HUES48 (cell line): ENCODE data around the gene UBXN11.
"Not testable (repeated sequence)": the region's sequence is repeated elsewhere in the genome, so short reads cannot be mapped to it uniquely, and the experiment has no call there.

Experiments used
- H3K27ac ChIP-seq: one replicate; pipeline ENCODE4 v1.7.0; 2013; ENCODE audit warnings: low read depth, low read length, inconsistent platforms
- H3K27me3 ChIP-seq: 2 replicates; pipeline ENCODE4 v1.6.1; 2013; ENCODE audit warnings: mild to moderate bottlenecking, low read length; ENCODE audit not compliant: control insufficient read depth, insufficient read depth
- H3K36me3 ChIP-seq: 2 replicates; pipeline ENCODE4 v1.6.1; 2013; ENCODE audit warnings: low read length; ENCODE audit not compliant: control insufficient read depth, insufficient read depth
- H3K4me1 ChIP-seq: 2 replicates; pipeline ENCODE4 v1.6.1; 2013; ENCODE audit warnings: mild to moderate bottlenecking, low read length; ENCODE audit not compliant: control insufficient read depth, insufficient read depth
- H3K4me3 ChIP-seq: 2 replicates; pipeline ENCODE4 v1.5.1; 2013; ENCODE audit warnings: mild to moderate bottlenecking, low read depth, low read length
- H3K9ac ChIP-seq: 2 replicates; pipeline ENCODE4 v1.6.1; 2013; ENCODE audit warnings: mild to moderate bottlenecking, low read depth, low read length, moderate library complexity
- H3K9me3 ChIP-seq: 2 replicates; pipeline ENCODE4 v1.6.1; 2013; ENCODE audit warnings: low read length; ENCODE audit not compliant: control insufficient read depth, insufficient read depth

The UBXN11 gene

DNA sequence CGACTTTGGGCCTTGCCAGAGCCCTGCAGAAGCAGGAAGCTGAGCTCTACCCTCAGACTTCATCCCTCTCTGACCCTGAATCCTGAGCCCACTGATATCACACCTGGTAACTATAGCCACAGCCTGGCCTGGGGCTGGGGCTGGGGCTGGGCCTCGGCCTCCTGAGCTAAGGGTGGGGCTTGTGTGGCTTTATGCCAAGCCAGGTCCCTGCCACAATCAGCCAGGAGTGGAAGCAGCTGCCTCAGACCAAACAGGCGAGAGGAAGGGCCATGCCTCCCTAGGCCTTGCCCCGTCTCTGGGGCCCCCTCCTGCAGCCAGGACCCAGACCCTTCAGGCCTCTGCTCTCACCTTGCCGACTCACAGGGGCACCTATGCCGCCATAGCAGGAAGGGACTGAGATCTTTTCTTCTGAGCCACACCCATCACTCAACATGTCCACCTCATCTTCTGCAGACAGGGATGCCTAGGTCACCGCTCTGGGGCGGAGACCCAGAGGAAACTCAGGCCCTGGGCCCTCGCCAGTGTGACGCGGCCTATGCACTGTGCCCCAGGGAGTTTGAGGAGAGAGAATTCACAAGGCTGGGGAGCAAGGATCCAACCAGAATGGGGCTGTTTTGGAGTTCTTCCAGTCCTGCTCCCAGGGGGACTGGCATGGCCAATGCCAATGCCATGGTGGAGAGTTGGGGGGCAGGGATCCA is 5.7 kb downstream of the UBXN11 start:
- no peaks in the 10 kb centered on the region for H3K27me3 ChIP-seq
- 0 out of 2 replicates have a peak, but pooled peaks cover 2% of the 10 kb centered on the region for H3K4me1 ChIP-seq
- H3K9ac ChIP-seq, result no peak overlapping the region
- no peak overlapping the region for H3K4me3 ChIP-seq
- no peaks in the 10 kb centered on the region for H3K9me3 ChIP-seq
- H3K36me3 ChIP-seq, result no peaks in the 10 kb centered on the region
- no peak overlapping the region for H3K27ac ChIP-seq

- Histone ChIP-seq H3K36me3 (no peaks in the 10 kb centered on the region), H3K4me1 (no peaks in the 10 kb centered on the region), H3K27me3 (no peaks in the 10 kb centered on the region), H3K27ac (no peak overlapping the region), H3K9me3 (no peaks in the 10 kb centered on the region), H3K9ac (no peak overlapping the region), H3K4me3 (no peak overlapping the region)
These were observed 8.7 kb downstream of the UBXN11 start for GRCh38 chr1:26297791-26298124.

DNA sequence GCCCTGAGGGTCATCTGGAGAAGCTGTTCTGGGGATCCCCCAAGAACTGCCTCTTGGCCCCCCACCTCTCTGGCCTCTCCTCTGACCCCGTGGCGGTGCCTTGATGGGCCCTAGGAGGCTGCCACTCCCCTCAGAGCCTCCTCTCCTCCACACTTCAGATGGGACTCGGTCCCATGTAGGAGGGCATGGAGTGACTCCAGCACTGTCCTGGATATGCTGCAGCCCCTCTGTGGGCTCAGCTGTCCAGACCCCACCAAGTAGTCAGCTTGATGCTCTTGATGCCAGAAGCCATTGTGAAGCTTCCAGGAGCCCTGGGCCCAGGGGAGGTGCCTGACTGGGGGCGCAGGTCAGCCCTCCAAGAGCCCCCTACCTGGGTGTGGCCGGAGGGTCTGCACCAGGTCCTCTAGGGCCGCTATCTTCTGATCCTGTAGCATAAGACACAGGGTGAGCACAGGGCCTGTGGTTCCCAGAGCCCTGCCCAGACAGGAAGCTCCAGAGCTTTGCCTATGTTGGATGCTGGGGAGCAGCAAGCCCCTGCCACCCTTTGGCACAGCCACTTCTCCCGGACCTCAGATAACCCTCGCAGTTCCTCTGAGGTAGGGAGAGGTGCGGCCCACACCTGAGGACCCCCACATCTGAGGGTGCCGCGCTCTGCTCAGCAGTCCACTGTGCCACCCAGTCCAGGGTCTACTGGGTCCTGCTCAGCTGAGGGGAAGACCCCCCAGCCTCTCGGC is 9.2 kb downstream of the UBXN11 start:
- no peak overlapping the region for H3K27ac ChIP-seq
- no peaks in the 10 kb centered on the region for H3K4me1 ChIP-seq
- no peaks in the 10 kb centered on the region for H3K9me3 ChIP-seq
- H3K4me3 ChIP-seq, result no peak overlapping the region
- H3K9ac ChIP-seq, result no peak overlapping the region
- H3K36me3 ChIP-seq, result no peaks in the 10 kb centered on the region
- no peaks in the 10 kb centered on the region for H3K27me3 ChIP-seq

DNA sequence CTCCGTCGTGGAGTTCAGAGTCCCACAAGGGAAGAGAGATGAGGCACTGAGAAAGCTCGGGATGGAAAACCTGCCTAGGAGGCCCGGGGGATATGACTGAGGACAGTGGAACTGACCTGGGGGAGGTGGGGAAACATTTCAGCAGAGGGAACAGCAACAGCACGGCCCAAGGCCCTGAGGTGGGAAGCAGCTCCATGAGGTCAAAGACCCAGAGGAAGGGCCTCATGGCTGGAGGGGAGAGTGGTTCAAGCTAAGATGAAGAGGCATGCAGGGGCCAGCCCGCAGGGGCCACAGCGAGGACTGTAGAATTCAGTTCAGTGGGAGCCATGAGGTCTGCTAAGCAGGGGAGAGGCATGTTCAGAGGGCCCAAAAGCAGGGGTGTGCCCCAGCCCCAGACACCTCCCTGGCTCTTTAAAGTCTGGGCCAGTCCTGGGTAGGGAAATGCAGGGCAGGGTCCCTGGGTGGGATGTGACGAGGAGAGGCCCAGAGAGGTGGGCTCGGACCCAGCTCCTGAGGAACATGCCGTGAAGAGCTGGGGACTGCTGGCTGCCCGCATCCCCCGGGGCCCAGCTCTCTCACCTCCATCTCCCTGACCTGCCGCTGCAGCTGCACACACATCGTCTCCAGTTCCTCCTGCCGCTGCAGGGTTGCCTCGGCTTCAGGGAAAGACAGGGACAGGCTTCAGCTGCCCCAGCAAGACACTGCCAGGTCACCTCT is 9.9 kb downstream of the UBXN11 start:
- Histone ChIP-seq H3K27ac (no peak overlapping the region), H3K4me1 (no peaks in the 10 kb centered on the region), H3K36me3 (no peaks in the 10 kb centered on the region), H3K9me3 (no peaks in the 10 kb centered on the region), H3K4me3 (no peak overlapping the region), H3K27me3 (no peaks in the 10 kb centered on the region), H3K9ac (no peak overlapping the region)

DNA sequence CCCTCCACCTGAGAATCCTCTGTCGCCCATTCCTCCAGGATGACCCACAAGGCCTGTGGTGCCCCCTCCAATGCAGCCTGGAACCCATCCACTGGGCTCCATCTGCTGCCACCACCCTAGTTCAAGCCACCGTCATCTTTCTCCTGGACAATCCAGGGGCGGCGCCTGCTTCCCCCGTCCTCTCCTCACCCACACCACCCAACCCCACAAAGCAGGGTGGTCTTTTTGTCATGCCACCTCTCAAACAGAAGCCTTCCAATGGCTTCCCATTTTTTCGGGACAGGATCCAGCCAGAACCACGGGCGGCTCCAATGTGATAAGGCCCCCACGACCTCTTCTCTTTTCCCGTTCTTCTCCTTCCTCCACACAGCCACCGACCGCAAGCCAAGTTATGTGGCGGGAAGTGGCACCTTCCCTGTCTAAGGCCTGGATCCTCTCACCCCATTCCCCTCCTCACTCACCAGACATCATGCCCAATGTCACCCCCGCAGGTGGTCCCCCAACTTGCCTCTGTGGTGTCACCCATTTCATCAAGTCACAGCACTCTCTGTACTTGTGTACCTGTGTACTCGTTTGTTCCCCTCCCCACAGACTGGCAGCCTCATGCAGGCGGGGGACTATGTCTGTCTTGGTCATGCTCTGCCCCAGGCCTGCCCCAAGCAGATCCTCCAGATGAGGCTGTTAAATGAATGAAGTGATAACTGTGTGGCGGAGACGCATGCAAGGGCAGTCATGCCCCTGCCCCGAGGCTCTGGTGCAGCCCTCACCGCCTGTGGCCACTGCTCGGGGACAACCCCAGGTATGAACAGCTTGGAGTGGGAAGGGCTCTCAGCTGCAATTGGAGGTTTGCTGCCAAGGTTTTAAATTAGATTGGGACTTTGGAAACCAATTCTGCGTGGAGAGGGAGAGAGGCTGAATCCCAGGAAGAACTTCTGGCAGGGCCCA is 11.0 kb downstream of the UBXN11 start:
- Histone ChIP-seq H3K27me3 (no peaks in the 10 kb centered on the region), H3K4me1 (peaks cover 10% of the 10 kb centered on the region; the same call in 1 of the 2 replicates), H3K4me3 (no peak overlapping the region), H3K9ac (no peak overlapping the region), H3K9me3 (no peaks in the 10 kb centered on the region), H3K36me3 (no peaks in the 10 kb centered on the region), H3K27ac (no peak overlapping the region)

DNA sequence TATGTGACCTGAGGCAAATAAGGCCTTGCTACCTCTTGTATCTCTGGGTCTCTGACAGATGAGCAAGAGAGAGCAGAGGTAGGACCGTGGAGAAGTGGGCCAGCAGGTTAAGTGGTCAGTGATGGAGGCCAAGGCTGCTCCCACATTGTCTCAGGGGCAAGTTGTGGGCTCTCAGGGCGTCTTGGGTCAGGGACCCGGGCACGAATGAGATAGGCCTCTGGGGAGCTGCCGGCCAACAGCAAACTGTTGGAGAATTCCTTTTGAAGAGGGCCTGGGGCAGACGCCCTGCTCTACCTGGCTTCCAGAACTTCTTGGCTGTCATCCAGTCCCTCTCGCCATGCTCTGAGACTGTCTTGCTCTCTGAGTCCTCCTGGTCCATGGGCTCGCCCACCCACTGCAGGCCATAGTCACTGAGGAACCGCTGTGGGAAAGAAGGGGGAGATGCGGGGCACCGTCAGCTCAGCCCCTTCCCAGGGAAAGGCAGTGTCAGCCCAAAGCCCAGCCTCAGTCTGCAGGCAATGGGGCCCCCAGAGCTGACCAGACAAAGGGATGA is 12.4 kb downstream of the UBXN11 start:
- Histone ChIP-seq H3K9me3 (no peaks in the 10 kb centered on the region), H3K4me3 (no peak overlapping the region), H3K4me1 (peaks cover 15% of the 10 kb centered on the region; the same call in 1 of the 2 replicates), H3K27ac (no peak overlapping the region), H3K27me3 (no peaks in the 10 kb centered on the region), H3K9ac (no peak overlapping the region), H3K36me3 (no peaks in the 10 kb centered on the region)

- not testable (repeated sequence) for H3K27me3 ChIP-seq, H3K36me3 ChIP-seq, H3K9ac ChIP-seq, H3K9me3 ChIP-seq, H3K4me3 ChIP-seq, H3K27ac ChIP-seq
- H3K4me1 ChIP-seq, result peaks cover 15% of the 10 kb centered on the region; the same call in 1 of the 2 replicates
These were observed 13.7 kb downstream of the UBXN11 start for GRCh38 chr1:26292735-26293134.

- peaks cover 15% of the 10 kb centered on the region; the same call in 1 of the 2 replicates for H3K4me1 ChIP-seq
- no peaks in the 10 kb centered on the region for H3K36me3 ChIP-seq
- H3K27me3 ChIP-seq, result no peaks in the 10 kb centered on the region
- H3K4me3 ChIP-seq, result no peak overlapping the region
- no peaks in the 10 kb centered on the region for H3K9me3 ChIP-seq
- no peak overlapping the region for H3K9ac ChIP-seq
- H3K27ac ChIP-seq, result no peak overlapping the region
These were observed 14.5 kb downstream of the UBXN11 start for GRCh38 chr1:26291939-26292338.

DNA sequence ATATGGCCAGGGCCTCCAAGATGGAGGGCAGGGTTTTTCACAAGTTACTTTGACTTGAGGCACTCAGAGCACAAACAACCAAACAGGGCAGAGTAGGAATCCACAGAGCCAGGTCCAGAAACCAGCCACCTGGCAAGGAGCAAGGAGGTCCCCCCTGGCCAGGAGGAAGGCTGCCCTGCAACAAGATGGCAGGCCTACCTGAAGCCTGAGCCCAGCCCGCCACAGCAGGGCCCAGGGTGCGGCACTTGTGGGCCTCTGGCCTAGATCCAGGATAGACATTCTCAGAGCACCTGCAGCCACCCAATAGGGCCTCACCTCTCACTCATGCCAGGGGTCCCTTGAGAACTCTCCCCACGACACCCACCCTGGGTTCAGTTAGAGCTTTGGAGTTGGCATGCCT is 15.0 kb downstream of the UBXN11 start:
- H3K36me3 ChIP-seq, result no peaks in the 10 kb centered on the region
- H3K4me3 ChIP-seq, result no peak overlapping the region
- H3K4me1 ChIP-seq, result peaks cover 15% of the 10 kb centered on the region; the same call in 1 of the 2 replicates
- H3K27me3 ChIP-seq, result no peaks in the 10 kb centered on the region
- no peak overlapping the region for H3K9ac ChIP-seq
- H3K27ac ChIP-seq, result no peak overlapping the region
- no peaks in the 10 kb centered on the region for H3K9me3 ChIP-seq

DNA sequence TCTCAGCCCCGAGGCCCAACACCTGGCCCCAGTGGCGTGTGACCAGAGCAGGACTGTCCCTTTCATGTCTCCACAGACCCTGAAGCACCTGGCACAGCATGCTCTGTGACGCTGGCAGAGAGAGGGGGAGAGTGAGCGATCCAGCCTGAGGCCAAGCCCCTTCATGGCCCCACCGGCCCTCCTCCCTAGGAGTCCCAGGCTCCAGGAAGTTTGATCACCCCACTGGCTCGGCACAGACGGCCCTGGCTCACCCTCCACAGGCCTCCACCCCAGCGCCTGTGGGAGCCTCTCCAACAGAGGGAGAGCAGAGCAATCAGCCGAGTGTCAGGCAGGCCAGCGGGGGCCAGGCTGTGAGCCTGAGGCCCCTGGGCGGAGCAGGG is 15.6 kb downstream of the UBXN11 start:
- H3K4me1 ChIP-seq, result peaks cover 15% of the 10 kb centered on the region; the same call in 1 of the 2 replicates
- H3K36me3 ChIP-seq, result no peaks in the 10 kb centered on the region
- no peaks in the 10 kb centered on the region for H3K9me3 ChIP-seq
- no peak overlapping the region for H3K27ac ChIP-seq
- H3K4me3 ChIP-seq, result no peak overlapping the region
- H3K9ac ChIP-seq, result no peak overlapping the region
- H3K27me3 ChIP-seq, result no peaks in the 10 kb centered on the region
